ENCODE data around the gene SAMD10. TPM values are rescaled to one million over a fixed set of nuclear protein-coding genes. Genes with fewer than 3 reads are reported as not detected.
A peak's percentile ranks its signal among the peaks of the same experiment; 100 is the strongest.

Gene SAMD10
- total RNA-seq, 6 donors from 2014 or later, result 2.6 to 7.2 (median 4.7) TPM

DNA sequence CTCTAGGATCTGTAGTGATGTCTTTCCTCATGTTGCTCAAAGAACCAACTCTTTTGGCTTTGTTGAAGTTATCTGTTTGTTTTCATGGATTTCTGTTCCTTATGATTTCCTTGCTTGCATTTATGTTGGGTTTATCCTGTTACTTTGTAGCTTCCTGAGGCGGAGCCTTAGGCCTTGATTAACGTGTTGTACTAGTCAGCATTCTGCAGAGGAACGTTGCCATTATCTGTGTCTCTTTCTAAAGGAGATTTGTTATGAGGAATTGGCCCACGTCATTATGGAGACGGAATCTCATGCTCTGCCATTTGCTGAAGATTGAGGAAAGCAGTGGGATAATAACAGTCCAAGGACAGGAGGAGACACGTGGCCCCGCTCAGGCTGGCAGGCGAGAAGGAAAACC lies 53.1 kb downstream of the SAMD10 start:
- Histone ChIP-seq H3K9me3 (no peaks in the 10 kb centered on the region), H3K36me3 (peaks cover 30 to 47% (median 42%) of the 10 kb centered on the region in 4 donors), H3K4me1 (peaks cover 0 to 8% (median 4%) of the 10 kb centered on the region in 4 donors), H3K27me3 (no peaks in the 10 kb centered on the region), H3K4me3 (no peak overlapping the region), H3K27ac (peak overlapping the region in 1 of 4 donors; percentile 10)
- TF ChIP-seq, protein P1, sequence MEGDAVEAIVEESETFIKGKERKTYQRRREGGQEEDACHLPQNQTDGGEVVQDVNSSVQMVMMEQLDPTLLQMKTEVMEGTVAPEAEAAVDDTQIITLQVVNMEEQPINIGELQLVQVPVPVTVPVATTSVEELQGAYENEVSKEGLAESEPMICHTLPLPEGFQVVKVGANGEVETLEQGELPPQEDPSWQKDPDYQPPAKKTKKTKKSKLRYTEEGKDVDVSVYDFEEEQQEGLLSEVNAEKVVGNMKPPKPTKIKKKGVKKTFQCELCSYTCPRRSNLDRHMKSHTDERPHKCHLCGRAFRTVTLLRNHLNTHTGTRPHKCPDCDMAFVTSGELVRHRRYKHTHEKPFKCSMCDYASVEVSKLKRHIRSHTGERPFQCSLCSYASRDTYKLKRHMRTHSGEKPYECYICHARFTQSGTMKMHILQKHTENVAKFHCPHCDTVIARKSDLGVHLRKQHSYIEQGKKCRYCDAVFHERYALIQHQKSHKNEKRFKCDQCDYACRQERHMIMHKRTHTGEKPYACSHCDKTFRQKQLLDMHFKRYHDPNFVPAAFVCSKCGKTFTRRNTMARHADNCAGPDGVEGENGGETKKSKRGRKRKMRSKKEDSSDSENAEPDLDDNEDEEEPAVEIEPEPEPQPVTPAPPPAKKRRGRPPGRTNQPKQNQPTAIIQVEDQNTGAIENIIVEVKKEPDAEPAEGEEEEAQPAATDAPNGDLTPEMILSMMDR (IDR thresholded peaks at IDR 0.05), result no peak
- TF ChIP-seq POLR2AphosphoS5 (IDR thresholded peaks at IDR 0.05) (no peak), EP300 (IDR thresholded peaks at IDR 0.05) (no peak), POLR2A (IDR thresholded peaks at IDR 0.05) (no peak)
- ATAC-seq (ENCODE audit: low FRiP score in 2 of 2) (no peak), DNase-seq (no peak)
- 63 to 71% methylated on average over 8 of the region's 8 CpGs for WGBS, 2 donors

- no peak overlapping the region for H3K27ac ChIP-seq
- no peak overlapping the region for H3K4me3 ChIP-seq
- ATAC-seq (ENCODE audit: low FRiP score in 2 of 2), result no peak
- H3K9me3 ChIP-seq, result no peaks in the 10 kb centered on the region
- H3K27me3 ChIP-seq, result no peaks in the 10 kb centered on the region
- peaks cover 0 to 8% (median 4%) of the 10 kb centered on the region in 4 donors for H3K4me1 ChIP-seq
- peaks cover 13 to 37% (median 27%) of the 10 kb centered on the region in 4 donors for H3K36me3 ChIP-seq
- TF ChIP-seq POLR2AphosphoS5 (IDR thresholded peaks at IDR 0.05) (no peak), POLR2A (IDR thresholded peaks at IDR 0.05) (no peak), EP300 (IDR thresholded peaks at IDR 0.05) (no peak)
- TF ChIP-seq, protein P1 (IDR thresholded peaks at IDR 0.05), result no peak
- no peak for DNase-seq
- 70 to 79% methylated on average over 9 of the region's 9 CpGs for WGBS, 2 donors
Observed at GRCh38 chr20:63924241-63924640, 55.2 kb downstream of the SAMD10 start.

Small RNA genes lying within 50 kb of the gene (small RNA-seq; reads per million reads assigned to genes)
- 0 reads per million in 4 donors for gene MIR647

Other genes with a start within 250 kb of the SAMD10 start
- gene LIME1, start 243.0 kb downstream of the SAMD10 start, total RNA-seq, result 10 to 100 TPM; 12.4 to 51.3 (median 15.3) TPM
- gene SLC2A4RG, start 239.9 kb downstream of the SAMD10 start, total RNA-seq, result 100 to 1,000 TPM in 1 of 6 donors, 10 to 100 TPM in 5; 28.8 to 106 (median 71.9) TPM
- 10 to 100 TPM in 4 of 6 donors, 1 to 10 TPM in 2; 7.6 to 25.3 (median 11.6) TPM for gene ZBTB46, start 148.4 kb downstream of the SAMD10 start, total RNA-seq
- under 1 TPM in 1 of 6 donors, not detected in 5; 0.23 TPM for gene ABHD16B, start 118.1 kb downstream of the SAMD10 start, total RNA-seq
- gene TPD52L2, start 114.4 kb downstream of the SAMD10 start, total RNA-seq, result 100 to 1,000 TPM in 1 of 6 donors, 10 to 100 TPM in 5; 64.2 to 103 (median 79.4) TPM
- 10 to 100 TPM; 44.6 to 66.0 (median 60.7) TPM for gene DNAJC5, start 84.5 kb downstream of the SAMD10 start, total RNA-seq
- gene UCKL1, start 23.2 kb downstream of the SAMD10 start, total RNA-seq, result 100 to 1,000 TPM in 1 of 6 donors, 10 to 100 TPM in 5; 23.0 to 103 (median 37.3) TPM
- 10 to 100 TPM; 10.8 to 22.0 (median 16.3) TPM for gene ZNF512B, start 9.7 kb downstream of the SAMD10 start, total RNA-seq
- gene PRPF6, start 1.5 kb upstream of the SAMD10 start, total RNA-seq, result 100 to 1,000 TPM in 1 of 6 donors, 10 to 100 TPM in 5; 60.5 to 113 (median 68.0) TPM
- gene C20orf204, start 56.5 kb upstream of the SAMD10 start, total RNA-seq, result 1 to 10 TPM in 4 of 6 donors, under 1 TPM in 2; 0.44 to 2.3 (median 1.7) TPM
- gene SOX18, start 70.0 kb upstream of the SAMD10 start, total RNA-seq, result 100 to 1,000 TPM in 1 of 6 donors, 10 to 100 TPM in 4, 1 to 10 TPM in 1; 6.3 to 138 (median 37.7) TPM
- 10 to 100 TPM; 21.7 to 56.0 (median 28.4) TPM for gene TCEA2, start 83.6 kb upstream of the SAMD10 start, total RNA-seq
- 10 to 100 TPM; 21.5 to 70.8 (median 55.6) TPM for gene RGS19, start 99.9 kb upstream of the SAMD10 start, total RNA-seq
- 1 to 10 TPM; 1.7 to 3.1 (median 2.6) TPM for gene OPRL1, start 100.4 kb upstream of the SAMD10 start, total RNA-seq
- gene LKAAEAR1, start 104.8 kb upstream of the SAMD10 start, total RNA-seq, result 1 to 10 TPM in 4 of 6 donors, not detected in 2; 1.3 to 7.8 (median 4.9) TPM
- not detected for gene NPBWR2, start 127.9 kb upstream of the SAMD10 start, total RNA-seq
- gene MYT1, start 184.8 kb upstream of the SAMD10 start, total RNA-seq, result 1 to 10 TPM in 1 of 6 donors, under 1 TPM in 1, not detected in 4; 0.09 to 3.1 TPM